Activated CD8-positive, alpha-beta memory T cell treated with anti-CD3 and anti-CD28 coated beads, Interleukin-2, amount 10 ng/mL, durations not matched to agents 7 days and 5 days (primary cell): ENCODE measurements around the gene STEAP1. TPM values are rescaled to one million over a fixed set of nuclear protein-coding genes. Genes with fewer than 3 reads are reported as not detected.

Experiments
- ATAC-seq: fragments of 150-1000 bp; cut with Tn5 transposase; one replicate; pipeline ENCODE4 v1.10.0; 2021; ENCODE audit warnings: moderate library complexity
- CTCF ChIA-PET: fragments of 350-600 bp; sonication (Branson Sonifier 250); formaldehyde crosslinking; loops from one replicate; lab custom pipeline; 2021; ENCODE audit warnings: antibody characterized with exemption; lab: Charles Lee
- DNase-seq: peaks from one replicate; pipeline ENCODE4 v3.0.0-alpha.2; 2020
- H3K27ac Mint-ChIP-seq: one replicate; pipeline ENCODE4 v1.8.0; 2021; ENCODE audit warnings: mild to moderate bottlenecking, mixed read lengths
- H3K27me3 Mint-ChIP-seq: one replicate; pipeline ENCODE4 v1.8.0; 2021; ENCODE audit warnings: mixed read lengths
- H3K36me3 Mint-ChIP-seq: one replicate; pipeline ENCODE4 v1.8.0; 2021; ENCODE audit warnings: mild to moderate bottlenecking, mixed read lengths
- H3K4me1 Mint-ChIP-seq: one replicate; pipeline ENCODE4 v1.8.0; 2021; ENCODE audit warnings: mixed read lengths
- H3K4me3 Mint-ChIP-seq: one replicate; pipeline ENCODE4 v1.8.0; 2021; ENCODE audit warnings: mild to moderate bottlenecking, moderate library complexity, mixed read lengths
- H3K9me3 Mint-ChIP-seq: one replicate; pipeline ENCODE4 v1.8.0; 2022; ENCODE audit warnings: low read depth, mixed read lengths
- total RNA-seq, 2 experiments: library from RNA; stranded (reverse); gene quantifications; one replicate each; pipeline ENCODE4 v1.2.3, GENCODE V29; 2021

STEAP1 gene
- total RNA-seq, 2 experiments from 2014 or later = 0.75 TPM; not detected in 1

DNA sequence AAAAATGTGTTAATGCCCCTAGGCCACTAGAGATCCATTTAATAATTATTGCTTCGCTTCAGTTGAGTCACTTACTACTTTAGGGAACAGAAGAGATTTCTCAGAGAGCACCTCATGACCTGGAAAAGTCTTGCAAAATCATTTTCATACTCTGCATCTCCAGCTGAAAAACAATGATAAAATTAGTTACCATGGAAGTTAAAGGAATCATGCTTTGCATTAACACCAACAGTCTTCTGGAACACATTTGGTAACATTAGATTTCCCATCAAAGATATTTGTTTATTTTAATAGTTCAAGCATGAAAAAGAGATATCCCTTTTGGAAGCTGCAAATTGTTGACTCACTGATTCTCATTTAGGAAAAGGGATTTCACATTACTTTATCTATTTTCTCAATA, 55.5 kb downstream of the STEAP1 start:
- CTCF ChIA-PET = no interaction called here
- Mint-ChIP-seq H3K4me3 (no peak overlapping the region), H3K27ac (no peak overlapping the region)

GRCh38 chr7:90210475-90210874, 56.2 kb downstream of the STEAP1 start:
- CTCF ChIA-PET = interaction anchor here (1.4 to 2.1 kb wide), 2 partner anchors 56 to 102 kb away, joined by 3 to 5 read pairs; partner anchors contain the start of gene STEAP1
- Mint-ChIP-seq H3K4me1 (peaks cover 7% of the 10 kb centered on the region), H3K4me3 (no peak overlapping the region), H3K36me3 (no peaks in the 10 kb centered on the region), H3K27me3 (peaks cover 29% of the 10 kb centered on the region), H3K9me3 (no peaks in the 10 kb centered on the region), H3K27ac (no peak overlapping the region)
- ATAC-seq = no peak
- DNase-seq = no peak

More for the DNA sequence above, 55.5 kb downstream of the STEAP1 start:
- DNase-seq (no peak), ATAC-seq (no peak)
- Mint-ChIP-seq H3K9me3 (no peaks in the 10 kb centered on the region), H3K4me1 (peaks cover 7% of the 10 kb centered on the region), H3K27me3 (peaks cover 29% of the 10 kb centered on the region), H3K36me3 (no peaks in the 10 kb centered on the region)

- Mint-ChIP-seq H3K9me3 (no peaks in the 10 kb centered on the region), H3K27me3 (peaks cover 30% of the 10 kb centered on the region), H3K36me3 (no peaks in the 10 kb centered on the region), H3K4me3 (no peak overlapping the region), H3K27ac (no peak overlapping the region), H3K4me1 (peaks cover 7% of the 10 kb centered on the region)
- ATAC-seq (no peak), DNase-seq (no peak)
- CTCF ChIA-PET = interaction anchor here (1.1 to 2.1 kb wide), 8 partner anchors 11 to 101 kb away, joined by 3 to 5 read pairs (median 4); partner anchors contain the start of gene STEAP1
Measured at GRCh38 chr7:90210981-90211380, 56.7 kb downstream of the STEAP1 start.

DNA sequence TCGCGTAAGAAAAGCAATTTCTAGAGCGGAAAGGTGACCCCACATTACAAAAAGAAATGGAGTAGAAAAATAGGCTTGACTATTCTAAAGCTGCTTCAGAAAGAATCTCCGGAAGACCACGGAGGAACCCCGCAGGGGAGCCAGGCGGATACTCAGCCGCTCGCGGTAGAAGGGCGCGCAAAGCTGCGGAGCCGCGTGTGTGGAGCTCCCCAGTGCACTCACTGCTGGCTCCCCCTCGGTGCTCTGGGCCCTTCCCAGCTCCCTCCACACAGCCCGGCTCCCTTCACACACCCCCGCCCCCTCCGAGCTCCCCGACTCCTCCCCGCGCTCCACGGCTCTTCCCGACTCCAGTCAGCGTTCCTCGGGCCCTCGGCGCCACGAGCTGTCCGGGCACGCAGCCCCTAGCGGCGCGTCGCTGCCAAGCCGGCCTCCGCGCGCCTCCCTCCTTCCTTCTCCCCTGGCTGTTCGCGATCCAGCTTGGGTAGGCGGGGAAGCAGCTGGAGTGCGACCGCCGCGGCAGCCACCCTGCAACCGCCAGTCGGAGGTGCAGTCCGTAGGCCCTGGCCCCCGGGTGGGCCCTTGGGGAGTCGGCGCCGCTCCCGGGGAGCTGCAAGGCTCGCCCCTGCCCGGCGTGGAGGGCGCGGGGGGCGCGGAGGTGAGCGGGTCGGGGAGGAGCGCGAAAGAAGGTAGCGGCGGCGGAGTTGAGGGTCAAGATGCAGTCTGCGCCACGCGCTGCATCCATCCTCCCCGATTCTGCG, 57.3 kb downstream of the STEAP1 start, which contains the start of gene STEAP2:
Gene STEAP2 (plus strand): TSS at position 350 of the 758 bp plus-strand sequence. CDS start 13,343 bp downstream, outside the sequence.
- Mint-ChIP-seq H3K36me3 (no peaks in the 10 kb centered on the region), H3K4me3 (no peak within 1 kb of the TSS), H3K27me3 (peaks cover 31% of the 10 kb centered on the region), H3K9me3 (no peaks in the 10 kb centered on the region), H3K4me1 (peaks cover 7% of the 10 kb centered on the region), H3K27ac (no peak within 1 kb of the TSS)
- peak; percentile 75 for ATAC-seq
- peak; percentile 41 for DNase-seq
- CTCF ChIA-PET = interaction anchor here (1.1 to 2.1 kb wide), 8 partner anchors 11 to 101 kb away, joined by 3 to 5 read pairs (median 4); partner anchors contain the start of gene STEAP1

GRCh38 chr7:90212149-90212495, 57.9 kb downstream of the STEAP1 start:
- Mint-ChIP-seq H3K27ac (no peak overlapping the region), H3K4me3 (no peak overlapping the region), H3K4me1 (peaks cover 7% of the 10 kb centered on the region), H3K36me3 (no peaks in the 10 kb centered on the region), H3K27me3 (peaks cover 30% of the 10 kb centered on the region), H3K9me3 (no peaks in the 10 kb centered on the region)
- ATAC-seq (no peak), DNase-seq (no peak)
- CTCF ChIA-PET = interaction anchor here (1.1 to 2.1 kb wide), 7 partner anchors 10 to 71 kb away, joined by 3 to 5 read pairs (median 4); partner anchors contain the start of gene STEAP1

DNA sequence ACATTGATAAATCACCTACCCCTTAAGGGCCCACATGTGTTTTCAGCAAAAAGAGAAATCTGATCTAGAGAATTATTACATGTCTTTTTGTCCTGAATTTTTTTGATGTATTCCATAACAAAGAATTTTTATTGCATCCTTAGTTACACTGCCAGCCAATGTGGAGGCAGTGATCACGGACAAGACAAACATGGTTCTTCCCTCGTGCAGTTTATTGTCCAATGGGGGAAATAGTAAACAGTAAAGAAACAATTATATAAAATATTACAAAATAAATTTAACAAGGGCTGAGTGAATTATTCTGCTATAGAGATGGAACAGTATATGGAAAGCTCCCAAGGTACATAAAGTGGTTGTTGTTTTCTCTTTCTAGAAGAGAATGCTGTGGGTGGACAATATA, 59.3 kb downstream of the STEAP1 start:
- Mint-ChIP-seq H3K27ac (no peak overlapping the region), H3K36me3 (no peaks in the 10 kb centered on the region), H3K9me3 (no peaks in the 10 kb centered on the region), H3K4me3 (no peak overlapping the region), H3K4me1 (peaks cover 7% of the 10 kb centered on the region), H3K27me3 (peaks cover 30% of the 10 kb centered on the region)
- ATAC-seq = no peak
- CTCF ChIA-PET = no interaction called here
- DNase-seq = no peak

Other genes with a start within 250 kb of the STEAP1 start
- not detected for gene STEAP2, start 57.3 kb downstream of the STEAP1 start, total RNA-seq
- under 1 TPM in 1 of 2 experiments, not detected in 1; 0.42 TPM for gene CFAP69, start 90.7 kb downstream of the STEAP1 start, total RNA-seq
- not detected for gene FAM237B, start 166.8 kb downstream of the STEAP1 start, total RNA-seq
- gene GTPBP10, start 192.2 kb downstream of the STEAP1 start, total RNA-seq = 10 to 100 TPM; 26.6 to 29.1 TPM
- gene CLDN12, start 249.0 kb downstream of the STEAP1 start, total RNA-seq = 1 to 10 TPM; 4.8 to 6.1 TPM